ENCODE measurements around the gene EXOC2.

Gene EXOC2

DNA sequence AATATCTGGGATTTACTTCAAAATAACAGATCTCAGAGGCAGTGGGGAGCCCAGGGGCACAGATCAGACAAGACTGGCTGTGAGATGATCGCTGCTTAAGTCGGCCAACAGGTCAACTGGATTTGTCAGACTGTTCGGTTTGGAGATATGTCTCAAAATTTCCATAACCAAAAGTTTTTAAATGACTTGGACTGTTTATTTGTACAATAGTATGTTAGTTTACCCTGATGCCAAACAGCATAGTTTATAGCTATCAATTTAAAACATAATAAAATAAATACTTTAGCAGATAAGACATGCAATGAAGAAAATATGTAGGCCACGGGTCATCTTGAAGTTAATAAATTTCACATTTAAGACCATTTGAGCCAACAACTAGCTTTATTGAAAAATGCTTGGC lies 174.7 kb downstream of the EXOC2 start:
- Histone ChIP-seq H2BK5ac (ENCODE audit: low read depth, low read length, poor library complexity, severe bottlenecking) (no peak overlapping the region), H3K23ac (ENCODE audit: low read length in 2 of 2) (no peak overlapping the region), H4K8ac (ENCODE audit: low read length) (no peak overlapping the region), H4K91ac (ENCODE audit: low read length) (no peak overlapping the region), H3K27me3 (ENCODE audit: control insufficient read depth in 1 of 2, insufficient read depth in 1 of 2, low read length in 2 of 2) (no peaks in the 10 kb centered on the region), H3K36me3 (ENCODE audit: control insufficient read depth in 1 of 2, insufficient read depth in 2 of 2, low read depth in 1 of 2, low read length in 2 of 2) (peaks cover 11 to 34% of the 10 kb centered on the region in 2 experiments), H3K9ac (ENCODE audit: low read length) (no peak overlapping the region), H3K4me2 (ENCODE audit: low read length, poor library complexity, severe bottlenecking) (no peak overlapping the region), H3K18ac (ENCODE audit: low read depth in 1 of 2, low read length in 2 of 2) (no peak overlapping the region), H3K14ac (ENCODE audit: low read length in 2 of 2) (no peak overlapping the region), H2BK15ac (ENCODE audit: low read depth, poor library complexity, severe bottlenecking) (no peak overlapping the region), H2BK120ac (ENCODE audit: low read depth, low read length) (no peak overlapping the region), H3K4ac (ENCODE audit: low read depth in 1 of 2, low read length in 2 of 2) (no peak overlapping the region), H3K4me1 (ENCODE audit: control insufficient read depth, insufficient read depth, low read depth, low read length) (peaks cover 3% of the 10 kb centered on the region), H3K27ac (ENCODE audit: low read length, poor library complexity, severe bottlenecking) (no peak overlapping the region), H3K79me1 (replicated peaks; ENCODE audit: low read length, poor library complexity, severe bottlenecking) (peaks cover 30% of the 10 kb centered on the region), H2AK5ac (ENCODE audit: low read length, severe bottlenecking) (no peak overlapping the region), H2BK12ac (ENCODE audit: low read length in 2 of 2) (no peak overlapping the region), H2AFZ (ENCODE audit: low read depth, low read length) (no peak overlapping the region), H3K4me3 (ENCODE audit: insufficient read depth in 1 of 2, low read depth in 1 of 2, low read length in 2 of 2) (no peak overlapping the region), H3K9me3 (ENCODE audit: control insufficient read depth, low read length) (peaks cover 10% of the 10 kb centered on the region)
- DNase-seq = no peak
- 95% methylated on average over 3 of the region's 4 CpGs for WGBS

GRCh38 chr6:516213-516612 lies 176.7 kb downstream of the EXOC2 start:
- Histone ChIP-seq H3K4ac (ENCODE audit: low read depth in 1 of 2, low read length in 2 of 2) (no peak overlapping the region), H3K4me2 (ENCODE audit: low read length, poor library complexity, severe bottlenecking) (no peak overlapping the region), H3K4me1 (ENCODE audit: control insufficient read depth, insufficient read depth, low read depth, low read length) (peaks cover 3% of the 10 kb centered on the region), H3K36me3 (ENCODE audit: control insufficient read depth in 1 of 2, insufficient read depth in 2 of 2, low read depth in 1 of 2, low read length in 2 of 2) (peaks cover 13 to 31% of the 10 kb centered on the region in 2 experiments), H2BK12ac (ENCODE audit: low read length in 2 of 2) (no peak overlapping the region), H3K9me3 (ENCODE audit: control insufficient read depth, low read length) (peaks cover 10% of the 10 kb centered on the region), H3K27ac (ENCODE audit: low read length, poor library complexity, severe bottlenecking) (no peak overlapping the region), H3K18ac (ENCODE audit: low read depth in 1 of 2, low read length in 2 of 2) (no peak overlapping the region), H3K4me3 (ENCODE audit: insufficient read depth in 1 of 2, low read depth in 1 of 2, low read length in 2 of 2) (no peak overlapping the region), H3K79me1 (replicated peaks; ENCODE audit: low read length, poor library complexity, severe bottlenecking) (peaks cover 28% of the 10 kb centered on the region), H3K9ac (ENCODE audit: low read length) (no peak overlapping the region), H2AFZ (ENCODE audit: low read depth, low read length) (no peak overlapping the region), H2AK5ac (ENCODE audit: low read length, severe bottlenecking) (no peak overlapping the region), H2BK15ac (ENCODE audit: low read depth, poor library complexity, severe bottlenecking) (no peak overlapping the region), H4K91ac (ENCODE audit: low read length) (no peak overlapping the region), H2BK120ac (ENCODE audit: low read depth, low read length) (no peak overlapping the region), H3K14ac (ENCODE audit: low read length in 2 of 2) (no peak overlapping the region), H3K27me3 (ENCODE audit: control insufficient read depth in 1 of 2, insufficient read depth in 1 of 2, low read length in 2 of 2) (no peaks in the 10 kb centered on the region), H3K23ac (ENCODE audit: low read length in 2 of 2) (no peak overlapping the region), H2BK5ac (ENCODE audit: low read depth, low read length, poor library complexity, severe bottlenecking) (no peak overlapping the region), H4K8ac (ENCODE audit: low read length) (no peak overlapping the region)
- no peak for DNase-seq
- 99% methylated on average over 10 of the region's 11 CpGs for WGBS

DNA sequence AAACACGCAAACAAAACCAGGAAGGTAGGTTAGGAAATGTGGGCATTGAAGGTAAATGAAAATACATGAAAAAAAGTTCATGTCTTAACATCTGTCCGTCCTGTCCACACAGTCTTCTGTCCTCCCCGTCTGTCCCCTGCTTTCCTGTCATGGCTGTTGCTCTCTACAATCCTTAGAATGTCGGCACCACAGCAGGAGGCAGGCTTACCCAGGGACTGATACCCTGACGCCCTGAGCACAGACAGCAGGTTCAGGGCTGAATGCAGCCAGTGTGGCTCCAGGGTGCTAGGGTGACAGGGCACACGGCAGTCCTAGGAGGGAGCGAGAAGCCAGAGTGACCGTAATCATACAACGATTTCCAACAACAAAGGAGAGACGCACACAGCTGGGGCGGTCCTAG lies 177.7 kb downstream of the EXOC2 start:
- no peak overlapping the region for H3K18ac ChIP-seq (ENCODE audit: low read depth in 1 of 2, low read length in 2 of 2)
- no peak overlapping the region for H3K4me2 ChIP-seq (ENCODE audit: low read length, poor library complexity, severe bottlenecking)
- peaks cover 10% of the 10 kb centered on the region for H3K9me3 ChIP-seq (ENCODE audit: control insufficient read depth, low read length)
- H3K27ac ChIP-seq (ENCODE audit: low read length, poor library complexity, severe bottlenecking) = no peak overlapping the region
- no peak overlapping the region for H2BK120ac ChIP-seq (ENCODE audit: low read depth, low read length)
- peak overlapping the region in 1 of 2 experiments; percentile 53 for H3K14ac ChIP-seq (ENCODE audit: low read length in 2 of 2)
- H3K36me3 ChIP-seq (ENCODE audit: control insufficient read depth in 1 of 2, insufficient read depth in 2 of 2, low read depth in 1 of 2, low read length in 2 of 2) = peaks cover 13 to 26% of the 10 kb centered on the region in 2 experiments
- H2BK12ac ChIP-seq (ENCODE audit: low read length in 2 of 2) = no peak overlapping the region
- WGBS = 96% methylated on average over 10 of the region's 11 CpGs
- H3K23ac ChIP-seq (ENCODE audit: low read length in 2 of 2) = no peak overlapping the region
- H2BK5ac ChIP-seq (ENCODE audit: low read depth, low read length, poor library complexity, severe bottlenecking) = no peak overlapping the region
- H3K4me3 ChIP-seq (ENCODE audit: insufficient read depth in 1 of 2, low read depth in 1 of 2, low read length in 2 of 2) = no peak overlapping the region
- H3K4me1 ChIP-seq (ENCODE audit: control insufficient read depth, insufficient read depth, low read depth, low read length) = peaks cover 3% of the 10 kb centered on the region
- DNase-seq = no peak
- H4K8ac ChIP-seq (ENCODE audit: low read length) = no peak overlapping the region
- peaks cover 26% of the 10 kb centered on the region for H3K79me1 ChIP-seq (replicated peaks; ENCODE audit: low read length, poor library complexity, severe bottlenecking)
- H2AK5ac ChIP-seq (ENCODE audit: low read length, severe bottlenecking) = no peak overlapping the region
- no peak overlapping the region for H3K4ac ChIP-seq (ENCODE audit: low read depth in 1 of 2, low read length in 2 of 2)
- H2BK15ac ChIP-seq (ENCODE audit: low read depth, poor library complexity, severe bottlenecking) = no peak overlapping the region
- H3K27me3 ChIP-seq (ENCODE audit: control insufficient read depth in 1 of 2, insufficient read depth in 1 of 2, low read length in 2 of 2) = no peaks in the 10 kb centered on the region
- H2AFZ ChIP-seq (ENCODE audit: low read depth, low read length) = no peak overlapping the region
- no peak overlapping the region for H4K91ac ChIP-seq (ENCODE audit: low read length)
- H3K9ac ChIP-seq (ENCODE audit: low read length) = peak overlapping the region; percentile 50

GRCh38 chr6:514396-514978 lies 178.5 kb downstream of the EXOC2 start:
- H3K36me3 ChIP-seq (ENCODE audit: control insufficient read depth in 1 of 2, insufficient read depth in 2 of 2, low read depth in 1 of 2, low read length in 2 of 2) = peaks cover 13 to 26% of the 10 kb centered on the region in 2 experiments
- no peak overlapping the region for H3K4me3 ChIP-seq (ENCODE audit: insufficient read depth in 1 of 2, low read depth in 1 of 2, low read length in 2 of 2)
- 84% methylated on average over 12 of the region's 12 CpGs for WGBS
- no peak overlapping the region for H3K4me2 ChIP-seq (ENCODE audit: low read length, poor library complexity, severe bottlenecking)
- no peak overlapping the region for H2AFZ ChIP-seq (ENCODE audit: low read depth, low read length)
- peak overlapping the region; percentile 34 for H4K91ac ChIP-seq (ENCODE audit: low read length)
- H3K27ac ChIP-seq (ENCODE audit: low read length, poor library complexity, severe bottlenecking) = no peak overlapping the region
- H2AK5ac ChIP-seq (ENCODE audit: low read length, severe bottlenecking) = no peak overlapping the region
- H4K8ac ChIP-seq (ENCODE audit: low read length) = peak overlapping the region; percentile 49
- peak overlapping the region in 1 of 2 experiments; percentile 26 for H3K14ac ChIP-seq (ENCODE audit: low read length in 2 of 2)
- H3K9ac ChIP-seq (ENCODE audit: low read length) = no peak overlapping the region
- peaks cover 26% of the 10 kb centered on the region for H3K79me1 ChIP-seq (replicated peaks; ENCODE audit: low read length, poor library complexity, severe bottlenecking)
- H2BK5ac ChIP-seq (ENCODE audit: low read depth, low read length, poor library complexity, severe bottlenecking) = peak overlapping the region; percentile 67
- no peak overlapping the region for H2BK120ac ChIP-seq (ENCODE audit: low read depth, low read length)
- peak overlapping the region in 1 of 2 experiments; percentile 60 for H3K4ac ChIP-seq (ENCODE audit: low read depth in 1 of 2, low read length in 2 of 2)
- H2BK12ac ChIP-seq (ENCODE audit: low read length in 2 of 2) = no peak overlapping the region
- peak overlapping the region in 1 of 2 experiments; percentile 1 for H3K18ac ChIP-seq (ENCODE audit: low read depth in 1 of 2, low read length in 2 of 2)
- no peaks in the 10 kb centered on the region for H3K27me3 ChIP-seq (ENCODE audit: control insufficient read depth in 1 of 2, insufficient read depth in 1 of 2, low read length in 2 of 2)
- peaks cover 10% of the 10 kb centered on the region for H3K9me3 ChIP-seq (ENCODE audit: control insufficient read depth, low read length)
- no peak overlapping the region for H2BK15ac ChIP-seq (ENCODE audit: low read depth, poor library complexity, severe bottlenecking)
- peaks cover 3% of the 10 kb centered on the region for H3K4me1 ChIP-seq (ENCODE audit: control insufficient read depth, insufficient read depth, low read depth, low read length)
- DNase-seq = no peak
- peak overlapping the region in 1 of 2 experiments; percentile 89 for H3K23ac ChIP-seq (ENCODE audit: low read length in 2 of 2)

Data from mesenchymal stem cell (in vitro differentiated cells and primary cell).